H1 (cell line): ENCODE measurements around the gene SEC24A. TPM values are rescaled to one million over a fixed set of nuclear protein-coding genes. Genes with fewer than 3 reads are reported as not detected.

ENCODE experiments used
- CHD2 ChIP-seq: IDR thresholded peaks from 2 replicates; pipeline ENCODE4 v1.6.1; 2012; ENCODE audit warnings: low read length, improper control_type of control experiment
- E2F6 ChIP-seq: IDR thresholded peaks from 2 replicates; pipeline ENCODE4 v1.6.1; 2012; ENCODE audit warnings: inconsistent platforms
- HDAC2 ChIP-seq, 2 experiments: fragments of 300-600 bp in 1 of 2; sonication (generic) in 1 of 2; IDR thresholded peaks; 2 replicates each; pipeline ENCODE4 v1.6.1; 2011 to 2012; ENCODE audit warnings: low read depth in 2 of 2, low read length in 2 of 2, mild to moderate bottlenecking in 2 of 2, moderate library complexity in 2 of 2, borderline replicate concordance in 1 of 2, inconsistent platforms in 1 of 2
- RFX5 ChIP-seq: IDR thresholded peaks from 2 replicates; pipeline ENCODE4 v1.6.1; 2011; ENCODE audit warnings: low read depth, low read length, improper control_type of control experiment, borderline replicate concordance
- SP4 ChIP-seq: IDR thresholded peaks from 2 replicates; pipeline ENCODE4 v1.6.1; 2012; ENCODE audit warnings: low read length, inconsistent platforms
- polyA plus RNA-seq, 7 experiments: library from polyadenylated mRNA; depleted of rRNA in 3 of 7; stranded (reverse) in 5 of 7; unstranded in 2 of 7; fragments of >200 nt in 5 of 7; fragments of 200-250 nt in 2 of 7; gene quantifications; 1 replicate in 5 of 7; 2 replicates in 1 of 7; 4 replicates in 1 of 7; pipeline versions ENCODE4 v1.2.1 to v1.2.3, GENCODE V29; 2011 to 2013; ENCODE audit warnings: missing spikeins in 2 of 7, mixed read lengths in 2 of 7
- total RNA-seq: library from RNA; stranded (reverse); fragmentation: NEBNext Ultra II Directional; extraction: Animal tissue kit (Norgen Biotek cat#: 25700); gene quantifications from 2 replicates; pipeline ENCODE4 v1.2.1, GENCODE V29; 2021

SEC24A gene
- total and polyA plus RNA-seq, 2 of the 8 experiments (the other 6 are each of a cell fraction or from before 2014, with no cell fraction given), result 18.8 to 33.7 TPM

DNA sequence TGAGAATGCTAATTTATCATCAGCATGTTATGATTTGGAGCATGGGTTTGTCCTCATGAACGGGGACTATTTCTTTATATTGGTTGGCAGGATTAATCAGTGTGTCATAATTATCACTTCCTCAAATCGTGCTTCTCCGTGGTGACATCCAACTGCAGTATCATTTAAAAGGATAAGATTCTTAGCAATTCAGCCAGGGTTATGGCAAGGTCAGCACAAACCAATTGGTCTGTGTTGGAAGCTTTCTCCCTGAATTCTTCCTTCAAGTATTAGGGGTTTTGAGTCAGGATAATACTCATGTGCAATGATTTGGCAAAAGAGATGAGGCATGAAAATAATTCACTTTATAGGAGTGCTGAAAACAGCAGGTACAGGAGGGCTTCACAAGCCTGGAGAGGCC lies 84.2 kb downstream of the SEC24A start (continued):
- no peak for TF ChIP-seq RFX5
- no peak for TF ChIP-seq HDAC2 (IDR thresholded peaks at IDR 0.05; ENCODE audit: borderline replicate concordance in 1 of 2, low read depth in 2 of 2, low read length in 2 of 2)
- TF ChIP-seq E2F6, result no peak
- no peak for TF ChIP-seq CHD2
- TF ChIP-seq SP4, result no peak
